ENCODE results near the gene TMEM175. TPM values are rescaled to one million over a fixed set of nuclear protein-coding genes. Genes with fewer than 3 reads are reported as not detected.

TMEM175 gene
- total and polyA plus RNA-seq, 2 of the 8 experiments (the other 6 are each of a cell fraction or from before 2014, with no cell fraction given) = 4.9 to 20.7 TPM

GRCh38 chr4:982291-982690 lies 50.0 kb downstream of the TMEM175 start:
- 83% methylated on average over 17 of the region's 17 CpGs; no CpG with 5 or more reads in 1 of the 2 experiments for WGBS, 2 experiments (ENCODE audit: extremely low coverage in 1 of 2, insufficient coverage in 1 of 2, insufficient read length in 1 of 2, insufficient replicate concordance in 2 of 2, low coverage in 1 of 2, low lambda C conversion rate in 2 of 2, missing lambda C conversion rate in 1 of 2)
- no peak for DNase-seq (ENCODE audit: low read depth in 1 of 2, low spot score in 2 of 2)
- no peak overlapping the region for H3K4ac ChIP-seq (replicated peaks; ENCODE audit: insufficient read length, low read depth, low read length)
- H4K5ac ChIP-seq (ENCODE audit: insufficient read length, low read depth, low read length) = no peak overlapping the region
- no peak overlapping the region for H3K4me3 ChIP-seq (ENCODE audit: extremely low read depth in 1 of 4, insufficient read depth in 2 of 4, low read depth in 3 of 4, low read length in 4 of 4)
- H2BK20ac ChIP-seq (ENCODE audit: low read length) = no peak overlapping the region
- peak overlapping the region; percentile 32; the same call in 1 of the 2 replicates for H3K18ac ChIP-seq (ENCODE audit: extremely low read depth, low read length)
- peaks cover 0 to 6% (median 3%) of the 10 kb centered on the region in 4 experiments; a peak in 4 of 7 replicates for H3K4me1 ChIP-seq (replicated peaks in 1 of 4; ENCODE audit: control insufficient read depth in 3 of 4, insufficient read depth in 4 of 4, low read length in 3 of 4)
- H3K27ac ChIP-seq (ENCODE audit: low read depth, low read length) = no peak overlapping the region
- H3K23ac ChIP-seq (ENCODE audit: insufficient read length) = no peak overlapping the region
- H3K9me3 ChIP-seq (ENCODE audit: insufficient read depth in 2 of 2, low read depth in 1 of 2, low read length in 1 of 2) = no peaks in the 10 kb centered on the region
- no peak overlapping the region for H2AK5ac ChIP-seq (ENCODE audit: low read depth, low read length)
- H2BK12ac ChIP-seq (ENCODE audit: low read depth, low read length) = no peak overlapping the region
- no peak overlapping the region for H2AFZ ChIP-seq (ENCODE audit: low read length)
- no peak overlapping the region for H3K56ac ChIP-seq (replicated peaks; ENCODE audit: insufficient read length, low read depth, low read length)
- no peak overlapping the region for H3K4me2 ChIP-seq (ENCODE audit: insufficient read depth in 1 of 2, low read depth in 2 of 2, low read length in 2 of 2)
- no peak overlapping the region for H2BK5ac ChIP-seq (ENCODE audit: low read depth, low read length)
- H4K20me1 ChIP-seq (replicated peaks in 1 of 2; ENCODE audit: control insufficient read depth in 1 of 2, insufficient read depth in 2 of 2, low read length in 2 of 2) = no peaks in the 10 kb centered on the region
- H3K36me3 ChIP-seq (ENCODE audit: control insufficient read depth in 2 of 4, insufficient read depth in 4 of 4, low read length in 3 of 4) = no peaks in the 10 kb centered on the region
- no peak overlapping the region for H3K14ac ChIP-seq (ENCODE audit: insufficient read length)
- no peak for FAIRE-seq
- TF ChIP-seq CTBP2 (IDR thresholded peaks at IDR 0.05; ENCODE audit: borderline replicate concordance, insufficient read depth, insufficient read length, low read length) = no peak
- TF ChIP-seq RBBP5 (IDR thresholded peaks at IDR 0.05; ENCODE audit: borderline replicate concordance, low read depth, low read length) = no peak
- ChIA-PET POLR2A (ENCODE audit: partially characterized antibody) (no interaction called here), CTCF (ENCODE audit: partially characterized antibody) (no interaction called here)
- no peak overlapping the region for H4K8ac ChIP-seq (ENCODE audit: extremely low read depth, insufficient read depth, low read length)
- H4K91ac ChIP-seq (replicated peaks; ENCODE audit: insufficient read length, low read length) = no peak overlapping the region
- no peak overlapping the region for H2BK120ac ChIP-seq (replicated peaks; ENCODE audit: low read depth, low read length)
- H3K9ac ChIP-seq (replicated peaks in 1 of 4; ENCODE audit: extremely low read depth in 1 of 4, low read depth in 3 of 4, low read length in 3 of 4) = no peak overlapping the region
- no peak overlapping the region for H2BK15ac ChIP-seq (ENCODE audit: low read length)
- no peaks in the 10 kb centered on the region for H3K79me1 ChIP-seq (ENCODE audit: low read depth, low read length)
- peaks cover 0 to 18% (median 12%) of the 10 kb centered on the region in 4 experiments; a peak in 6 of 7 replicates for H3K27me3 ChIP-seq (replicated peaks in 1 of 4; ENCODE audit: control insufficient read depth in 3 of 4, extremely low read depth in 1 of 4, insufficient read depth in 3 of 4, low read length in 3 of 4)
- H3K23me2 ChIP-seq (ENCODE audit: low read depth, low read length) = peaks cover 5% of the 10 kb centered on the region; the same call in 1 of the 2 replicates
- no peaks in the 10 kb centered on the region for H3K79me2 ChIP-seq (ENCODE audit: control insufficient read depth in 1 of 2, insufficient read depth in 2 of 2, low read length in 2 of 2)
